Keratinocyte (primary cell): Measurements from ENCODE around the gene DIAPH2.

Source experiments
- EZH2 ChIP-seq: IDR thresholded peaks from one replicate; pipeline ENCODE4 v1.6.1; 2012; ENCODE audit warnings: inconsistent platforms, mild to moderate bottlenecking, low read length, moderate library complexity
- TF ChIP-seq, protein P1 (sequence below), 3 experiments: IDR thresholded peaks in 1 of 3; conservative IDR thresholded peaks in 1 of 3; optimal IDR thresholded peaks in 1 of 3; 2 replicates in 2 of 3; 3 replicates in 1 of 3; pipeline versions ENCODE3 to v1.5.1; 2011; ENCODE audit warnings: low read length in 3 of 3, mild to moderate bottlenecking in 3 of 3, moderate library complexity in 2 of 3, control low read depth in 1 of 3, inconsistent platforms in 1 of 3; ENCODE audit not compliant: insufficient read depth in 2 of 3; ENCODE audit errors: extremely low read depth in 1 of 3

DNA sequence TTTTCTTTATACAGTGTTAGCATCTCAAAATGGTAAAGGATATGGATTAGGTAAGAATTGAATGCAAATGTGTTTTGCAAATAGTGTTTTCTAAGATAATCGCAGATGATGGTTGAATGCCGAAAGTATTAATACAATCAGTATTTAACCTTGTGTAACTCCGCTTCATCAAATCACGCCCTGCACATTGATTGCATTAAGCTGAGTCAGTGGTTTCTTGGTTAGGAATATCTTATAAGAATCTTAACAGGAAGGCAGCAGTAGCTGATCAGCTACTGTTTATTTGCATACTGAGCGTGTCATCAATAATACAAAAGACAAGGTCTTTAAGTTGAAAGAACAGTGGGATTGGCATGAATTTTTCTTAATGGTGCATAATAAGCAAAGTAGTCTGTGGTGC lies 744.5 kb downstream of the DIAPH2 start:
- TF ChIP-seq, protein P1, sequence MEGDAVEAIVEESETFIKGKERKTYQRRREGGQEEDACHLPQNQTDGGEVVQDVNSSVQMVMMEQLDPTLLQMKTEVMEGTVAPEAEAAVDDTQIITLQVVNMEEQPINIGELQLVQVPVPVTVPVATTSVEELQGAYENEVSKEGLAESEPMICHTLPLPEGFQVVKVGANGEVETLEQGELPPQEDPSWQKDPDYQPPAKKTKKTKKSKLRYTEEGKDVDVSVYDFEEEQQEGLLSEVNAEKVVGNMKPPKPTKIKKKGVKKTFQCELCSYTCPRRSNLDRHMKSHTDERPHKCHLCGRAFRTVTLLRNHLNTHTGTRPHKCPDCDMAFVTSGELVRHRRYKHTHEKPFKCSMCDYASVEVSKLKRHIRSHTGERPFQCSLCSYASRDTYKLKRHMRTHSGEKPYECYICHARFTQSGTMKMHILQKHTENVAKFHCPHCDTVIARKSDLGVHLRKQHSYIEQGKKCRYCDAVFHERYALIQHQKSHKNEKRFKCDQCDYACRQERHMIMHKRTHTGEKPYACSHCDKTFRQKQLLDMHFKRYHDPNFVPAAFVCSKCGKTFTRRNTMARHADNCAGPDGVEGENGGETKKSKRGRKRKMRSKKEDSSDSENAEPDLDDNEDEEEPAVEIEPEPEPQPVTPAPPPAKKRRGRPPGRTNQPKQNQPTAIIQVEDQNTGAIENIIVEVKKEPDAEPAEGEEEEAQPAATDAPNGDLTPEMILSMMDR (optimal IDR thresholded peaks at IDR 0.05 in 1 of 3, IDR thresholded peaks at IDR 0.05 in 1 of 3, conservative IDR thresholded peaks at IDR 0.05 in 1 of 3; ENCODE audit: extremely low read depth in 1 of 3, insufficient read depth in 2 of 3, low read length in 3 of 3): no peak
- no peak for TF ChIP-seq EZH2
